OCI-LY3 (cell line): Measurements from ENCODE around the gene PSMB1.

Experiments used
- H2AFZ ChIP-seq: fragments of 200-600, 300-600 bp; shearing (Covaris generic); 2 replicates; pipeline ENCODE4 v1.6.0; 2014; ENCODE audit warnings: antibody characterized with exemption, low read depth, low read length
- H3K27ac ChIP-seq: fragments of 200-600, 300-600 bp; sonication (generic); 2 replicates; pipeline ENCODE4 v1.5.1; 2014; ENCODE audit warnings: mild to moderate bottlenecking, low read length, moderate library complexity, mixed read lengths
- H3K27me3 ChIP-seq: fragments of 200-600, 300-600 bp; sonication (generic); 2 replicates; pipeline ENCODE4 v1.6.1; 2014; ENCODE audit warnings: low read depth, low read length, mixed read lengths
- H3K36me3 ChIP-seq: fragments of 200-600, 300-600 bp; sonication (generic); replicated peaks from 2 replicates; pipeline ENCODE3; 2014; ENCODE audit warnings: low read depth, low read length, mixed read lengths
- H3K4me1 ChIP-seq: fragments of 300-600, 200-600 bp; sonication (generic); 2 replicates; pipeline ENCODE4 v1.6.1; 2014; ENCODE audit warnings: low read length, mixed read lengths
- H3K4me2 ChIP-seq: fragments of 200-600, 300-600 bp; sonication (generic); 2 replicates; pipeline ENCODE4 v1.6.1; 2014; ENCODE audit warnings: low read length, mixed read lengths
- H3K4me3 ChIP-seq: fragments of 300-600, 200-600 bp; sonication (generic); 2 replicates; pipeline ENCODE4 v1.5.1; 2014; ENCODE audit warnings: antibody characterized with exemption, mild to moderate bottlenecking, low read length, moderate library complexity
- H3K79me2 ChIP-seq: fragments of 300-600, 200-600 bp; shearing (Covaris generic); 2 replicates; pipeline ENCODE4 v1.6.1; 2014; ENCODE audit warnings: mild to moderate bottlenecking, low read length, mixed read lengths
- H3K9ac ChIP-seq: fragments of 300-600, 200-600 bp; shearing (Covaris generic); 2 replicates; pipeline ENCODE4 v1.6.0; 2014; ENCODE audit warnings: mild to moderate bottlenecking, low read length, moderate library complexity
- H3K9me3 ChIP-seq: fragments of 200-600, 300-600 bp; shearing (Covaris generic); 2 replicates; pipeline ENCODE4 v1.6.1; 2014; ENCODE audit warnings: low read length, mixed read lengths; ENCODE audit not compliant: insufficient read depth
- H4K20me1 ChIP-seq: fragments of 200-600, 300-600 bp; sonication (generic); 2 replicates; pipeline ENCODE4 v1.6.1; 2016; ENCODE audit warnings: low read length, mixed read lengths; ENCODE audit not compliant: insufficient read depth
- EZH2phosphoT487 ChIP-seq: fragments of 200-600 bp; shearing (Covaris generic); IDR thresholded peaks from 2 replicates; pipeline ENCODE4 v1.6.1; 2018; ENCODE audit warnings: antibody characterized with exemption, mixed run types, low read depth
- TF ChIP-seq, protein P1 (sequence below): fragments of 200-600, 300-600 bp; sonication (generic); IDR thresholded peaks from 2 replicates; pipeline ENCODE4 v1.5.1; 2014; ENCODE audit warnings: antibody characterized with exemption, low read length, low read depth

The PSMB1 gene

DNA sequence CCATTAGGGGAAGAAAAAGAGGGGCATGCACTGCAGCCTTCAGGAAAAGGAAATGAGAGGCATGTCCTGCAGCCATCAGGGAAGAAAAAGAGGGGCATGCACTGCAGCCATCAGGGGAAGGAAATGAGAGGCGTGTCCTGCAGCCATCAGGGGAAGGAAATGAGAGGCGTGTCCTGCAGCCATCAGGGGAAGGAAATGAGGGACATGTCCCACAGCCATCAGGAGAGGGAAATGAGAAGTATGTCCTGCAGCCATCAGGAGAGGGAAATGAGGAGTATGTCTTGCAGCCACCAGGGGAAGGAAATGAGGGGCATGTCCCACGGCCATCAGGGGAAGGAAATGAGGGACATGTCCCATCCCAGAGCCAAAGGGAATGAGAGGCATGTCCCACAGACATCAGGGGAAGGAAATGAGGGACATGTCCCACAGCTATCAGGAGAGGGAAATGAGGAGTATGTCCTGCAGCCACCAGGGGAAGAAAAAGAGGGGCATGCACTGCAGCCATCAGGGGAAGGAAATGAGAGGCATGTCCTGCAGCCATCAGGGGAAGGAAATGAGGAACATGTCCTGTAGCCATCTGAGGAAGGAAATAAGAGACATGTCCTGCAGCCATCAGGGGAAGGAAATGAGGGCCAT lies 52.0 kb downstream of the PSMB1 start:
- H3K36me3 ChIP-seq, result no peaks in the 10 kb centered on the region
- H3K27ac ChIP-seq, result no peak overlapping the region
- H3K9ac ChIP-seq, result no peak overlapping the region
- H3K4me1 ChIP-seq, result no peaks in the 10 kb centered on the region
- no peaks in the 10 kb centered on the region for H3K79me2 ChIP-seq
- no peaks in the 10 kb centered on the region for H3K27me3 ChIP-seq
- TF ChIP-seq, protein P1, sequence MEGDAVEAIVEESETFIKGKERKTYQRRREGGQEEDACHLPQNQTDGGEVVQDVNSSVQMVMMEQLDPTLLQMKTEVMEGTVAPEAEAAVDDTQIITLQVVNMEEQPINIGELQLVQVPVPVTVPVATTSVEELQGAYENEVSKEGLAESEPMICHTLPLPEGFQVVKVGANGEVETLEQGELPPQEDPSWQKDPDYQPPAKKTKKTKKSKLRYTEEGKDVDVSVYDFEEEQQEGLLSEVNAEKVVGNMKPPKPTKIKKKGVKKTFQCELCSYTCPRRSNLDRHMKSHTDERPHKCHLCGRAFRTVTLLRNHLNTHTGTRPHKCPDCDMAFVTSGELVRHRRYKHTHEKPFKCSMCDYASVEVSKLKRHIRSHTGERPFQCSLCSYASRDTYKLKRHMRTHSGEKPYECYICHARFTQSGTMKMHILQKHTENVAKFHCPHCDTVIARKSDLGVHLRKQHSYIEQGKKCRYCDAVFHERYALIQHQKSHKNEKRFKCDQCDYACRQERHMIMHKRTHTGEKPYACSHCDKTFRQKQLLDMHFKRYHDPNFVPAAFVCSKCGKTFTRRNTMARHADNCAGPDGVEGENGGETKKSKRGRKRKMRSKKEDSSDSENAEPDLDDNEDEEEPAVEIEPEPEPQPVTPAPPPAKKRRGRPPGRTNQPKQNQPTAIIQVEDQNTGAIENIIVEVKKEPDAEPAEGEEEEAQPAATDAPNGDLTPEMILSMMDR, result no peak
- no peak for TF ChIP-seq EZH2phosphoT487
- H3K4me2 ChIP-seq, result no peak overlapping the region
- H2AFZ ChIP-seq, result no peak overlapping the region
- H4K20me1 ChIP-seq, result no peaks in the 10 kb centered on the region
- H3K4me3 ChIP-seq, result no peak overlapping the region
- no peaks in the 10 kb centered on the region for H3K9me3 ChIP-seq

DNA sequence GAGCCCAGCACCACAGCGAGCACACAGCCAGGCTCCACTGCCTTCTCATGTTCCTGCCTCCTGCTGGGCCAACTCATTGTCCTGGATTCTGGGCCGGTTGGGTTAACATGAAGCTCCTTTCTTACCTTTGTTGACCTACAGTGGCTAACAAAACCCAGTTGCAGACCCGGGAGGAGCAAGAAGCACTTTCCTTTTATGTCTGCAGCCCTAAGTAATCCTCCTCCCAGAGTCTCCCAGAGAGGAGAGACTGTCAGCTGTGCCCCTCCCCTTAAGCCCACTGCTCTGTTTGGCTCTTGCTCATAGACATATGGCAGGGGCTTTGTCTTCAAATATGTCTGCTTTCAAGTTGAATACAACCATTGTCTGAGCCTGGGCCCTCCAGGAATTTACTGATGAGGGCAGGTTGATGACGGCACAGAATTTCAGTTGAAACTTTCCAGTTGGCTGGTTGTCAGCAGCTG lies 55.2 kb downstream of the PSMB1 start:
- Histone ChIP-seq H3K4me2 (no peak overlapping the region), H3K27ac (no peak overlapping the region), H3K4me3 (no peak overlapping the region), H3K9me3 (no peaks in the 10 kb centered on the region), H3K36me3 (no peaks in the 10 kb centered on the region), H2AFZ (no peak overlapping the region), H3K27me3 (no peaks in the 10 kb centered on the region), H3K9ac (no peak overlapping the region), H3K79me2 (no peaks in the 10 kb centered on the region), H4K20me1 (no peaks in the 10 kb centered on the region), H3K4me1 (no peaks in the 10 kb centered on the region)
- TF ChIP-seq, protein P1, result no peak
- TF ChIP-seq EZH2phosphoT487, result no peak

DNA sequence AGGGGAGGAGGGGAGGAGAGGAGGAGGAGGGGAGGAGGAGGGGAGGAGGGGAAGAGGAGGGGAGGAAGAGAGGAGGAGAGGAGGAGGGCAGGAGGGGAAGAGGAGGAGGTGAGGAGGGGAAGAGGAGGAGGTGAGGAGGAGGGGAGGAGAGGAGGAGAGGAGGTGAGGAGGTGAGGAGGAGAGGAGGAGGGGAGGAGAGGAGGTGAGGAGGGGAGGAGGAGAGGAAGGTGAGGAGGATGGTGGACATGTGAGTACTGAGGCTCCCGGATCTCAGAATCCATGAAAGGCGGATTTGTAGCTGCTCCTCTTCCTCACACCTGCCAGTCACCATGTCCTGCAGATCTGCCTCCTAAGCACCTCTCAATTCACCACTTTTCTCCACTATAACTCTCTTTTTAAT lies 59.8 kb downstream of the PSMB1 start:
- Histone ChIP-seq H3K4me2 (no peak overlapping the region), H3K27ac (no peak overlapping the region), H3K9ac (no peak overlapping the region), H3K36me3 (no peaks in the 10 kb centered on the region), H3K4me1 (no peaks in the 10 kb centered on the region), H3K4me3 (no peak overlapping the region), H3K27me3 (no peaks in the 10 kb centered on the region), H2AFZ (no peak overlapping the region), H3K9me3 (no peaks in the 10 kb centered on the region), H3K79me2 (no peaks in the 10 kb centered on the region), H4K20me1 (no peaks in the 10 kb centered on the region)
- TF ChIP-seq, protein P1, result no peak
- TF ChIP-seq EZH2phosphoT487, result no peak

DNA sequence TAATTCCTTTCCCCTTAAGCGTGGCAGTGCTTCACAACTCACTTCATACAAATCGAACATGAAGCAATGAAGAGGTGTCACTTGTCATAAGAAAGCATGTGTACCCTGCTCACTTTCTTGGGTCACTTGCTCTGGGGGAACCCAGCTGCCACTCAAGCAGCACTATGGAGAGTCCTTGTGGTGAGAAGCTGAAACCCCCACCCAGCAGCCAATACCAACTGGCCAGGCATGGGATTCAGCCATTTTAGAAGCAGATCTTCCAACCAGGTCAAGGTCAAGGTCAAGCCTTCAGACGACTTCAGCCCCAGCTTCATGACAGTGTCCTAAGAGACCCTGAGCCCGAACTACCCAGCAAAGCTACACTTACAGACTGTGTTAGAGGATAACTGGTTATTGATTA lies 62.8 kb downstream of the PSMB1 start:
- H3K79me2 ChIP-seq, result no peaks in the 10 kb centered on the region
- no peak overlapping the region for H3K9ac ChIP-seq
- no peaks in the 10 kb centered on the region for H4K20me1 ChIP-seq
- no peaks in the 10 kb centered on the region for H3K9me3 ChIP-seq
- H3K4me1 ChIP-seq, result no peaks in the 10 kb centered on the region
- H2AFZ ChIP-seq, result no peak overlapping the region
- H3K4me3 ChIP-seq, result no peak overlapping the region
- H3K27ac ChIP-seq, result no peak overlapping the region
- H3K4me2 ChIP-seq, result no peak overlapping the region
- no peaks in the 10 kb centered on the region for H3K27me3 ChIP-seq
- H3K36me3 ChIP-seq, result no peaks in the 10 kb centered on the region
- no peak for TF ChIP-seq EZH2phosphoT487
- TF ChIP-seq, protein P1, result no peak
